Mesenteric fat pad (tissue), 1 donor: Measurements from ENCODE around the gene SHISA7. TPM values are rescaled to one million over a fixed set of nuclear protein-coding genes. Genes with fewer than 3 reads are reported as not detected.
"Not testable (repeated sequence)": the region's sequence is repeated elsewhere in the genome, so short reads cannot be mapped to it uniquely, and the experiment has no call there.

ENCODE experiments used
- DNase-seq: peaks from one replicate; pipeline ENCODE4 v3.0.0-alpha.2; 2020; ENCODE audit warnings: low spot score
- total RNA-seq: library from RNA; stranded (reverse); fragmentation: NEBNext Ultra II Directional; extraction: Animal tissue kit (Norgen Biotek cat#: 25700); gene quantifications from one replicate; pipeline ENCODE4 v1.2.1, GENCODE V29; 2021
- donor health status: DM: yes; HTN: yes; CAD: no.

SHISA7 gene
- total RNA-seq, 1 donor from 2014 or later: not detected

DNA sequence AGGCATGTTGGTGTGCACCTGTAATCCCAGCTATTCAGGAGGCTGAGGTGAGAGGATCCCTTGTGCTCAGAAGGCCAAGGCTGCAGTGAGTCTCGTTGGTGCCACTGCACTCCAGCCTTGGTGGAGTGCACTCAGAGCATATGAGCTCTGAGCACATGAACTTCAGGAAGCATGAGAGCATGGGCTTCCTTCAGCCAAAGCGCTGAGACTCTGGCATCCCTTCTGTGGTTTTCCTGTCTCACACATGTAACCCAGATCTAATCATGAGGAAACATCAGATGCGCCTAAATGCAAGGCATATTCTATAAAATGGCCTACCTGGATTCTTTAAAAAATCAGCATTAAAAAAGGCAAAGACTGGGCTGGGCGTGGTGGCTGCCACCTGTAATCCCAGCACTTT lies 21.8 kb downstream of the SHISA7 start:
- not testable (repeated sequence) for DNase-seq

DNA sequence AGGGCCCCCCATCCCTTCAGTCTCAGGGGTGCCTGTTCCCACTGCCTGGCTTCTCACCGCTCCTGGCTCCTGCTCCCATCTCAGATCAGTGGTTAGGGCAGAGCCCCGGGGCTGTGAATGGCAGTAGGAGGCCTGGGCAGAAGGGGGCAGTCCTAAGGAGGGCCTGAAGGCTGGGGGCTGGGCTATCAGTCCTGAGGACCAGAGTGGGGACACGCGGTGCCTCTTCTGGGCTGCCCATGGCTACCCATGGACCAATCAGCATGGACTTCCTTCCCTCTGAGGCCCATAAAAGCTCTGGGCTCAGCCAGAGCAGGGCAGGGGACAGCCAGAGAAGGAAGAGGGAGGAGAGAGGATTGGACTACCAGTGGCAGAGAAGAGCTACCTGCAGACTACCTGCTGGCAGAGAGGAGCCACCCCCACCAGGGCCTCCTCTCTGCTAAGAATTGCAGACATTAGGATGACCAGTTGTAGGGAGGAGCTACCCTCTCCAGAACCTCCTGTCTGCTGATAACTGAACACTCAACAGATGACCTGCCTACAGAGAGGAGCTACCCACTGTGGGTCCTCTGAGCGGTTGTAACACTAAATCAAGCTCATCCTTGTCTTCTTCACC lies 23.4 kb downstream of the SHISA7 start:
- DNase-seq: no peak

DNA sequence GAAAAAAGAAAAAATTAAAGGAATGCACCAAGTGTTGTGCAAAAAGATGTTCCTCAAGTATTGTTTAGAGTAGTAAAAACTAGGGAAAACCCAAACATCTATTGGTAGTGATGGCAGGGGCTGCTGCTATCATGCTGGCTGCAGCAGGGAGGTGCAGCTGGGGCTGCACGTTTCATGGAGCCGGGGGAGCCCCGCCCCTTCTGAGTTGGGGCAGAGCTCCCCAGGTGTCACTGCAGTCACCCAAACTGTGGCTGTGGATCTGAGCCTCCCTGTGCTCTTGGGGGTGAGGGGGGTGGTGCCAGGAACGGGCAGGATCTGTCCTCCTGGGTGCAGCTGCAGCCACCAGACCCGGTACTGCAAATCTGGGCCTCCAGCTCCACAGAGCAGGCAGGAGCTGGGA lies 24.0 kb downstream of the SHISA7 start:
- no peak for DNase-seq

DNA sequence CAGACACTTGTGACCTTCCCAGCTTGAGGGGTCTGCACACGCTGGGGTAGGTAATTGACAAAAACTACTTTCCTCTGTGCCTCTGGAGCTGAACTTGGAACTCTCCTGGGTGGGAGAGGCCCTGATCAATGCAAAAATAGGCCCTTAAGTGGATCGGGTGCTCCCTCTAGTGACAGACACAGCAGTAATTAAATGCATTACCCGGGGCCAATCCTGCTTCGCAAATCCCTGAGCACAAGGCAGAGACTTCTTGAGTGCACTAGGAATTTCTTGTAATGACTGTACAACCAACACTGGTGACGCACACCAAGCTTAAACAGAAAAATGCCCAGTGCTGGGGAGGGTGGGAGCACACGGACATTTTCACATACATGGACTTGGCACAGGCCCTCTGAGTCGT lies 24.9 kb downstream of the SHISA7 start:
- no peak for DNase-seq

DNA sequence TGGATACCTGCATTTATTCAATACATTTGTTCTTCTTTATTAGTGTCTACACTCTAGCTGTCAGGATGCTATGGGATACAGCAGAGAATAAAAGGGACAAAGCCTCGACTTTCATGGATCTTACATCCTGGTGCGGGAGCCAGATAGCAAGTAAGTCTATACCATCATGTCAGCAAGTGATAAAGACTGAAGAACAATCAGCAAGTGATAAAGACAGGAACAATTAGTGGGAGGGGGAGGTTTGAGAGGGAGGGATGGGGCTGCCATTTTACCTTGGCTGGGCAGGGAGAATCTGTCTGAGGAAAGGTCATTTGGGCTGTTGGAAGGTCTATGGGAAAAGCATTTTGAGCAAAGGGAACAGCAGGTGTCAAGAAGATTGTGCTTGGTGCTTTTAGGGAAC lies 32.9 kb downstream of the SHISA7 start:
- DNase-seq: no peak

DNA sequence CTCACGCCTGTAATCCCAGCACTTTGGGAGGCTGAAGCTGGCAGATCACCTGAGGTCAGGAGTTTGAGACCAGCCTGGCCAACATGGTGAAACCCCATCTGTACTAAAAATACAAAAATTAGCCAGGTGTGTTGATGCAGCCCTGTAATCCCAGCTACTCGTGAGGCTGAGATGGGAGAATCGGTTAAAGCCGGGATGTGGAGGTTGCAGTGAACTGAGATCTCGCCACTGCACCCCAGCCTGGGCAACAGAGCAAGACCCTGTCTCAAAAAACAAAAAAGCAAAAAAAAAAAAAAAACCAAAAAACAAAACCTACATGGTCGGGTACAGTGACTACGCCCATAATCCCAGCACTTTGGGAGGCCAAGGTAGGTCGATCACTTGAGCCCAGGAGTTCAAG lies 33.9 kb downstream of the SHISA7 start:
- DNase-seq: not testable (repeated sequence)

DNA sequence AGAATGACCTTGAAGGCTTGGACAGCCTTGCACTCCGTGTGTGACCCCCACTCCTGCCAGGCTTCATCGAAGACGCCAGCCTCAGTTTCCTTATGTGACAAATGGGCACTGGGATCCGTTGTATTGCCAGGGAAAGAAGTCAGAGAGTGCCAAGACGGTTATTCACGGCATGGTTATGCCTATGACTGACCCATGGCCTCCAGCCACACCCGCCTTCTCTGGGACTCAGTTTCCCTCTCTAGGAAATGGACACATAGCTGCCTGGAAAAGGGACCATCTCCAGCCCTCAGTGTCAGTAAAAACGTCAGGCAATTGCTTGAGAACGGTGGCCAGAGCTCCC lies 34.6 kb downstream of the SHISA7 start:
- DNase-seq: no peak

DNA sequence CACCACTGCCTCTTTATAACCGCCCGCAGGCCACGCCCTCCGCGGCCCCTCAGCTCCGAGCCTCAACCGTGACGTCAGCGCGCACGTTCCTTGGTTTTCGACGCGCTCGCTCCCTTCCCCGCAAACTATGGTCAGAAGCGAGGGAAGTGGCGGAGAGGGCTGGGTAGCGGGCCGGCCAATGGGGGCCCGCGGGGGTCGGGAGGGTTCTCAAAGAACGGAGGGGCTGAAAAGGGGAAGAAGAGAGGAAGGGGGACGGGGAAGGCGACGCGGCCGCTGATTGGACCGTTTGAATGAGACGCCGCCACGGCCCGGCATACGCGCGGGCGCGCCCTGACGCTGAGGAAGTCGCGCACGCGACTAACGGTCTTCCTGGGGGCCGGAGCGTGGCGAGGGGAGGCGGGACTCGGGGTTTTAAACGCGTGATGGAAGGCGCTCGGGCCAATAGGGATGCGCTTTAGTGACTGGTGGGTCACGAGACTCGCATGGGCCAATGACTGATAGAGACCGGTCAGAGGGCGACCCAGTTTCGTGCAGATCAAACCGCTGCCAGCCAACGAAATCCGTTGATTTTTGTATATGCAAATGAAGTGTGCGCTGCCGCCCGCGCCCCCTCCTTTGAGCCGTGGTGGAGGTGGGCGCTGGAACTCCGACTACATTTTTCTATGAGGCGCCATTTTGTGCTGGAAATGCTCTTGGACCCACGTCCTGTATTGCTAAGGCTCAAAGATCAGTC lies 35.1 kb downstream of the SHISA7 start:
- DNase-seq: peak; percentile 99

DNA sequence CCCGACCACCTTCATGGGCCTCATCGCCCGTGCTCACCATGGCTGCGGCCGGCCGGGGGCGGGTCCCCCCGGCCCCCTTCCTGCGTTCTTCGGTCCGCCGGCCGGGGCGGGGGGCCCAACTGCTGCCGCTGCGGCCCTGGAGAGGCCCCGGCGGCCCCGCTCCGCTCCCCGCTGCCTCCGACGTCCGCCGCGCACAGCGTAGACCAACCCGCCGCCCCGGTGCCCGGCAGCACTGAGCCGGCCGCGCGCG lies 35.6 kb downstream of the SHISA7 start, which contains the start of gene UBE2S:
Gene UBE2S (minus strand): TSS at position 239 of the 250 bp plus-strand sequence. CDS start 199 bp downstream, at position 40.
- not testable (repeated sequence) for DNase-seq

DNA sequence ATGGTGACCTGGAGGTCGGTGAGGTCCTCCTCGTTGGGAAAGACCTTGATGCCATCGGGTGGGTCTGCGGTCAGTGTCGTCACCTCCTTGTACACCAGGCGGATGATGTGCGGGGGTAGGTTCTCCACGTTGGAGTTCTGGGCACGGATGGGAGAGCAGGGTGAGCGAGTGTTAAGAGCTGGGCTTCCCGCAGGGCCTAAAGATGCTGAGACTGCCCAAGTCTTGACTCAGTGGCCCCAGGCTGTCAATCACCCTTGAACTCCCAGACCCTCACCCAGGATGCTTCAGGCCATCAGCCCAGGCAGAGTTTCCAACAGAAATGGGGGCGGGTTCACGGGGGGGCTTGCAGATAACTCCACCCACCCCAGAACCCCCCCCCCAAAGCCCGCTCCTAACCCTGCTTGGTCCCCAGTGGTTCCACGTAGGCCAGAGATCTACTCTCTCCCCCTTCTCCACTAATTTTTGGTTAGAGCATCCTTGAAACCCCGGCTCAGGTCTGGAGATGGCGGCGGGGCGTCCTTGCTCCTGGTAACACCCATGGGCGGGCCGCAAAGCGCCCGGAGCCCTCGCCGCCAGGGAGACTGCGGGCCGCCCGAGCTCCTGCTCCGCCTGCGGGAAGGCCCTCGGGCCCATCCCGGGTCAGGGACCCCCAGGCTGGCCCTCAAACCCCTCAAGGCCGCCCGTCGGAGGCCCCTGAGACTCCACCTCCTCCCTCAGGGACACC lies 36.1 kb downstream of the SHISA7 start:
- DNase-seq: no peak

DNA sequence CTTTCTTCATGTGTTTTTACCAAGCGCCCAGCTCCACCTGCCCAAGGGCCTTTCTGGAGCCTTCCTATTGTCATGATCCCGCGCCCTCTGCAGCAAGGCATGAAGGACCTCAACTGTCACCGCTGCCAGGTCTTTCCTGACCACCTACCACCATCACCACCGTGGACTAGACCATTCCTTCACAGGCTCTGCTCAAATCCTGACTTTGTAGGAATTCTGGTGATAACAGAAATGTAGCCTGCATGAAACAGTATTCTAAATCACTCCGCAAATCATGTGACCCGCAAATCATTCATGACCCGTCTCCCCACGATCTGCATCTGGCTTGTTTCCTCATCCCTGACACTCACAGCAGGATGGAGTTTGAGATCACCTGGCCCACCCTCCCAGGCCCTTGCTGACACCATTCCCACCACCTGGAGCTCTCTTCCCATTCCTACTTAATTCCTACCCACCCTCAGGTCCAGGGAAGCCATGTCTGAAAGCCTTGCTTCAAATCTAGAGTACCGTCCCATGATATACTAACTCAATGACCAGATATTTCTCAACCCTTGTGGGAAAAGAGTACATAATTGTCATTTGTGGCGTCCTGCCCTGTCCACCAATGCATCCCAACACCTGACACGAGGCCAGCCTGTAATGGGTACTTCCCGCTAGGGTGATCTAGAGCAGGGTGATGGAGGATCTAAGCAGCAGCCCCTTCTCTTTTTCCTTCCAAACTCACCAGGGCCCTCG lies 36.8 kb downstream of the SHISA7 start:
- DNase-seq: no peak

DNA sequence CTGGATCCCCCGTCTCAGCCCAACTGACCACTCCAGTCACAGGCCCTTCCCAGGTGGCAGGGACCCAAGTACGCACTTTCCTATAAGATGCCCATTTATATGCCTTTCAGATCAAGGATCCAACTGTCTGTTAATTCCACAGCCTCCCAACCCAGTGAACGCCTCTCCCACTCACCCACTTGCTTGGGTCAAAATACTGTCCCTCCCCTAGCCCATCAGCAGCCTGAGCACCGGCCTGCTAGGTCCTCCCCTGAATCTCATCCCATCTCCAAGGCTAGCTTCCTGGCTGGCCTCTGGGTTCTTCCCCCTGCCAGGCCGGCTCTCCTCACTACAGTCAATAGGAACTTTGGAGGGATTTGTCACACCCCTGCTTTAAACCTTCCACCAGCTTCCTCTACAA lies 37.5 kb downstream of the SHISA7 start:
- no peak for DNase-seq

DNA sequence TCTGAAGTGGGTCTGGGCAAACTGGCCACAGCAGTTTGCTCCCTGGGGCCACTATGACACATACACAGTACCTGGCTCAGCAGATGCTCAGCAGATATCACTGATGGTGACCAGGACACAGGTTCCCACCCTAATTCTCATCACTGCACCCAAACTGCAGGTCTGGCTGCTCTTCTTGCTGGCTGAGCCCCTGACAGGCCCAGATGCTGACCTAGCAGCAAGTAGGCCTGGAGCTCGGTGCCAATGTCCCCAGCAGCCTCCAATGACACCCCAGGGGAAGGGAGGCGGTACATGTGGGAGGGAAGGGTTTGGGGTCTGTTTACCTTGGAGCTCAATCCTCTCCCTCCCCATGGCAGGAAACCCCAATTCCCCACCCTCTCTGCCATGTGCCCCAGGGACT lies 40.6 kb downstream of the SHISA7 start:
- DNase-seq: no peak

DNA sequence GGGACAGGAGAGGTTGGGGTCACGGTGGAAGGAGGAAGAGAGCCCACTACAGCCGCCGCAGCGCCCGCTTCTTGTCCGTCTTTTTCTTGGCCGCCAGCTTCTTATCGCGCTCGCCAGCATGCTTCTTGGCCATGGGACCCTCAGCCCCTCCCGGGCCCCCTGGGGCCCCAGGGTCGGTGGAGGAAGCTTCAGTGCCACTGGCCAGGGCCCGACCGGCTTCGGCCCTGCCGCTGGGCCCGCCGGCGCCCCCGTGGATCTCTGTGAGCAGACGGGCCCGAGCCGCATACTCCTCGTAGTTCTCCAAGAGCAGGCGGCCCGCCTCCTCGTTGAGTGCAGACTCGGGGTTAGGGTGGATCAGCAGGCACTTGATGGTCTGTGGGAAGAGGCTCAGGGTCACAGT lies 41.7 kb downstream of the SHISA7 start:
- DNase-seq: not testable (repeated sequence)

DNA sequence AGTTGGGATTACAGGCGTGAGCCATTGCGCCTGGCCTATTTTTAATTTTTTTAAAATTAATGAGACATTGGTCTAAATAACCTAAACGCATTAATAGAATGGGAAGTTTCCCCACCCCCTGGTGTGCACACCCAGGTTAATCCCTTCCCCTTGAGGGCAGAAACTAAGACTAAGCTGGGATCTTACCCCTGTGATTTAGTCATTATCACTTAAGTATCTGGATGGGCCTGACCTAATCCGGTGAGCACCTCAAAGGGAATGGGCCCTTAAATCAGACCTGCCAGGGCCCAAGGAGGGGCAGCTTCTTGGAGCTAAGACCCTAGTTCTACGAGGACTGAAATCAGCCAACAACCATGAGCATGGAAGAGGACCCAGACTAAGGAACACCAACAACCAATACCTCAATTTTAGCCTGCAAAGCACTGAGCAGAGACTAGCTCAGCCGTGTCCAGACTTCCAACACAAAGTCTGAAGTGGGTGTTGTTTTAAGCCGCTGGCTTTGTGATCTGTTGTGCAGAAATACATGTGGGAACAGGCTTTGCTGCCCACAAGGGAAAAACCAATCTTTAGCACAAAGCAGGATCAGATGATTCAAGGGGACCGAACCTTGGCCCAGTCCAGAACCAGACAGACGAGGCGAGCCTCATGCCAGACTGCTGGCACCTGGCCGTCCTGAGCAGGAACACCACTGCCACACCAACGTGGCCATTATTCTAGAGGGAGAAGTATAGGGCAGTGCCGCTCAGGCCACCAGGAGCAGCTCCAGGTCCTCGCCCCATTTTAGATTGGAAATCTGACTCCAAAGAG lies 42.6 kb downstream of the SHISA7 start:
- DNase-seq: no peak

DNA sequence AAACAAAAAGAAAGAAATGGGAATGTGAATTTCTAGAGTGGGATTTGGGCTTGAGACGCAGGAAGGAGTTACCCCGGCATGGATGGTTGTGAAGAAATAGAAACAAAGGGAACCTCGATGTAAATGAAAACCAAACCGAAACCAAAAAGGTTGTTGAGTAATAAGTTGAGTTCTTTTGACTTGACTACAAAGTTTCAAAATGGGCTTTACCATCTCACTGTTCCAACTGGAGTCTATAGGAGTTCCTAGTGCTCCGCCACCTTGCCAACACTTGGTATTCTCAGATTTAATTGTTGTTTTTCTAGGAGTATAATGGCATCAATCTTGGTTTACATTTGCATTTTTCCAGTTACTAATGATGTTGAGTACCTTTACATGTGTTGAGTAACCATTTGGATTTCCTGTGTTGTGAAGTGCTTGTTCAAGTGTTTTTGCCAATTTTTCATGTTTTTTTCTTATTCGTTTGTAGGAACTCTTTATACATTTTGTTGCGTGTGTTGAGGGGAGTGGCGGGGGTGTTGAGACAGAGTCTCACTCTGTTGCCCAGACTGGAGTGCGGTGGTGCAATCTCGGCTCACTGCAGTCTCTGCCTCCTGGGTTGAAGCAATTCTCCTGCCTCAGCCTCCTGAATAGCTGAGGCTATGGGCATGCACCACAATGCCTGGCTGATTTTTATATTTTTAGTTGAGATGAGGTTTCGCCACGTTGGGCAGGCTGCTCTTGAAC lies 44.7 kb downstream of the SHISA7 start:
- DNase-seq: no peak

DNA sequence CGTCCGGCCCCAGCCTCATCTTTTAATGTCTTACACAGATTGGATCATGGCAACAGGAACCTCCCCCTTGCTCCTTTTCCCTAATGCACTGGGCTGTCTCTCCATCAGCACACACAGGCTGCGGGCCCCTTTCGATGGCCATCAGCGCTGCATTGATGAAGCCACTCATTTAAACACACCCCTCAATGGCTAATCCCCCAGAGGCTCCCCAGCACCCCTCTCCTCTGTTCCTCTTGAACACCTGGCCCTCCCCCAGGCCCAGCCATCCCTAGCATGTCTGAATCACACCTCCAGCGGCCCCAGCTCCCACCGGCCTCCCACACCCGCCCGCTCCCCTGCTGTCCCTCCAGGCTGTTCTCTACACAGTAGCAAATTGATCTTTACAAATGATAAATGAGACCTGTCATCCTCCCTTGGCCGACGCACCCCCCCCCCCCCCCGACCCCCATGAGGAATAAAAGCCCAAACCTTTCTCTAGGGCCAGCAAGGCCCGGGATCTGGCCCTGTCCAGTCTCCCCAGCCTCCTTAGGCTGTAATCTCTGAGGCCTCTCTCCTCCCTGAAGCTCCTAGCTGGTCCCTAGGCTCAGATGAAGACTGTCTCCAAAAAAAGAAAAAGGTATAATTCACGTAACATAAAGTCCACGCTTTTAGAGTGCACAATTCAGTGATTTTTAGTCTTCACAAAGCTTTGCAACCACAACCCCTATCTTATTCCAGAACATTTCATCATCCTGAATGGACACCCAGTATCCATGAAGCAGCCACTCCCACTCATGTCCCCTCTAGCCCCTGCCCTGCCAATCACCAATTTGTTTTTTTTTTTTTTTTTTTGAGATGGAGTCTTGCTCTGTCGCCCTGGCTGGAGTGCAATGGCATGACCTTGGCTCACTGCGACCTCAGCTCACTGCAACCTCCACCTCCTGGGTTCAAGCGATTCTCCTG lies 50.0 kb downstream of the SHISA7 start:
- no peak for DNase-seq

DNA sequence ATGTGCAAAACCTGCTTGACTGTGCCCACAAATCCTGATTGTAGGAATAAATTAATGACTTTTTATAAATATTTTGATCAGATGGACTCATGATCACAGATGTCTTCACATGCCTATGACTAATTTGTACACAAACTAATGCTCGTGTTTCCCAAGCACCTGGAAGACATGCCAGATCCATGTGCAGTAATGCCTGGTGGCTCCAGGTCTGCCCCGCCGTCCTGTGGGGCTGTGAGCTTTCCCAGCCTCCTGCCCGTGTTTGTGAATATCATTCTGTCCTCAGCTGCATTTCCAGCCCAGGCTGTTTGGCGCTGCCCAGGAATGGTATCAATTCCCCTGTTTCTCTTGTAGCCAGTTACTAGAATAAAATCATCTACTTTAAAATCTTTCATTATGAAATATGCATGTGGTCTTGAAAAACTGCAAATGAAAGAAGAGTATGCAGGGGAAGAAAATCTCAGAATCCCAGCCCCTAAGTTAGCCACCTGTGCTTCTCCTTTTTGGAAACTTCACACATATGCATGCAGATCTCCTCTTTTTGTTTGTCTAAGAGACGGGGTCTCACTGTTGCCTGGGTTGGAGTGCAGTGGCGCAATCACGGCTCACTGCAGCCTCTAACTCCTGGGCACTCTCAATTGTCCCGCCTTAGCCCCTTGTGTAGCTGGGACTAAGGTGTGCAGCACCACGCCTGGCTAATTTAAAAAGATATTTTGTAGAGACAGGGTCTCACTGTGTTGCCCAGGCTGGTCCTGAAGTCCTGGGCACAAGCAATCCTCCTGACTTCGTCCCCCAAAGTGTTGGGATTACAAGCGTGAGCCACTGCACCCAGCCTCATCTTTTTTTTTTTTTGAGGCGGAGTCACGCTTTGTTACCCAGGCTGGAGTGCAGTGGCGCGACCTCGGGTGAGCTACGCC lies 51.1 kb downstream of the SHISA7 start:
- no peak for DNase-seq
